Skeletal muscle tissue (tissue), 4 donors: ENCODE measurements around the gene PAM16. TPM values are rescaled to one million over a fixed set of nuclear protein-coding genes. Genes with fewer than 3 reads are reported as not detected.
A peak's percentile ranks its signal among the peaks of the same experiment; 100 is the strongest.

Source experiments
- H3K27ac ChIP-seq: one replicate; pipeline ENCODE4 v1.7.0; 2013; ENCODE audit warnings: mild to moderate bottlenecking, low read depth, low read length, inconsistent platforms
- H3K27me3 ChIP-seq, 3 donors: one replicate each; pipeline ENCODE4 v1.7.0; 2013; ENCODE audit warnings: low read length in 3 of 3; ENCODE audit not compliant: control insufficient read depth in 3 of 3, insufficient read depth in 3 of 3
- H3K36me3 ChIP-seq, 3 donors: one replicate each; pipeline ENCODE4 v1.7.0; 2013; ENCODE audit warnings: low read length in 3 of 3; ENCODE audit not compliant: control insufficient read depth in 3 of 3, insufficient read depth in 3 of 3
- H3K4me1 ChIP-seq, 3 donors: one replicate each; pipeline ENCODE4 v1.7.0; 2013; ENCODE audit warnings: low read length in 3 of 3, mild to moderate bottlenecking in 3 of 3; ENCODE audit not compliant: control insufficient read depth in 3 of 3, insufficient read depth in 3 of 3
- H3K4me3 ChIP-seq, 3 donors: one replicate each; pipeline ENCODE4 v1.7.0; 2013; ENCODE audit warnings: low read length in 3 of 3
- H3K9ac ChIP-seq, 3 donors: one replicate each; pipeline ENCODE4 v1.7.0; 2013; ENCODE audit warnings: low read length in 3 of 3, mild to moderate bottlenecking in 3 of 3, moderate library complexity in 2 of 3, low read depth in 1 of 3
- H3K9me3 ChIP-seq, 3 donors: one replicate each; pipeline ENCODE4 v1.7.0; 2013; ENCODE audit warnings: low read length in 3 of 3; ENCODE audit not compliant: control insufficient read depth in 3 of 3
- total RNA-seq: library from RNA; depleted of rRNA; stranded (reverse); fragments of >200 nt; gene quantifications from one replicate; pipeline ENCODE4 v1.2.3, GENCODE V29; 2014
- donor health status: Osteomylitis.

Gene PAM16
- total RNA-seq, 1 donor from 2014 or later: 32.9 TPM

GRCh38 chr16:4376893-4377572, 25.9 kb upstream of the PAM16 start:
- H3K9ac ChIP-seq: peak overlapping the region in 2 of 3 donors; percentile 20 to 62
- H3K36me3 ChIP-seq: peaks cover 0 to 9% (median 0%) of the 10 kb centered on the region in 3 donors
- peak overlapping the region; percentile 74 for H3K27ac ChIP-seq
- no peak overlapping the region for H3K4me3 ChIP-seq
- no peaks in the 10 kb centered on the region for H3K27me3 ChIP-seq
- no peaks in the 10 kb centered on the region for H3K9me3 ChIP-seq
- H3K4me1 ChIP-seq: peaks cover 51 to 69% (median 63%) of the 10 kb centered on the region in 3 donors

GRCh38 chr16:4376126-4376892, 25.2 kb upstream of the PAM16 start:
- H3K27me3 ChIP-seq: no peaks in the 10 kb centered on the region
- H3K9me3 ChIP-seq: no peaks in the 10 kb centered on the region
- H3K9ac ChIP-seq: peak overlapping the region; percentile 33 to 54 (median 50)
- peaks cover 0 to 6% (median 0%) of the 10 kb centered on the region in 3 donors for H3K36me3 ChIP-seq
- peak overlapping the region in 2 of 3 donors; percentile 43 to 61 for H3K4me3 ChIP-seq
- peak overlapping the region; percentile 74 for H3K27ac ChIP-seq
- H3K4me1 ChIP-seq: peaks cover 44 to 63% (median 57%) of the 10 kb centered on the region in 3 donors

- Histone ChIP-seq H3K27ac (peak overlapping the region; percentile 74), H3K4me1 (peaks cover 40 to 63% (median 57%) of the 10 kb centered on the region in 3 donors), H3K9me3 (no peaks in the 10 kb centered on the region), H3K4me3 (peak overlapping the region in 1 of 3 donors; percentile 22), H3K9ac (peak overlapping the region in 2 of 3 donors; percentile 50 to 54), H3K36me3 (peaks cover 0 to 3% (median 0%) of the 10 kb centered on the region in 3 donors), H3K27me3 (no peaks in the 10 kb centered on the region)
Measured at GRCh38 chr16:4375717-4376116, 24.6 kb upstream of the PAM16 start.

GRCh38 chr16:4373909-4374742, 23.0 kb upstream of the PAM16 start:
- peaks cover 40 to 64% (median 57%) of the 10 kb centered on the region in 3 donors for H3K4me1 ChIP-seq
- H3K36me3 ChIP-seq: no peaks in the 10 kb centered on the region
- peak overlapping the region in 2 of 3 donors; percentile 38 to 74 for H3K9ac ChIP-seq
- peak overlapping the region; percentile 78 for H3K27ac ChIP-seq
- H3K27me3 ChIP-seq: no peaks in the 10 kb centered on the region
- no peaks in the 10 kb centered on the region for H3K9me3 ChIP-seq
- peak overlapping the region; percentile 40 to 60 (median 58) for H3K4me3 ChIP-seq

- Histone ChIP-seq H3K9ac (peak overlapping the region; percentile 38 to 74 (median 43)), H3K27ac (peak overlapping the region; percentile 78), H3K36me3 (no peaks in the 10 kb centered on the region), H3K4me3 (peak overlapping the region; percentile 55 to 63 (median 60)), H3K9me3 (no peaks in the 10 kb centered on the region), H3K4me1 (peaks cover 40 to 65% (median 56%) of the 10 kb centered on the region in 3 donors), H3K27me3 (no peaks in the 10 kb centered on the region)
Measured at GRCh38 chr16:4373356-4373908, 22.3 kb upstream of the PAM16 start.

GRCh38 chr16:4372578-4373355, 21.6 kb upstream of the PAM16 start:
- H3K27me3 ChIP-seq: no peaks in the 10 kb centered on the region
- peak overlapping the region; percentile 78 for H3K27ac ChIP-seq
- H3K9ac ChIP-seq: peak overlapping the region; percentile 39 to 74 (median 54)
- no peaks in the 10 kb centered on the region for H3K9me3 ChIP-seq
- peak overlapping the region; percentile 55 to 68 (median 63) for H3K4me3 ChIP-seq
- H3K36me3 ChIP-seq: no peaks in the 10 kb centered on the region
- peaks cover 35 to 59% (median 49%) of the 10 kb centered on the region in 3 donors for H3K4me1 ChIP-seq

- Histone ChIP-seq H3K27me3 (no peaks in the 10 kb centered on the region), H3K9ac (peak overlapping the region; percentile 39 to 74 (median 54)), H3K4me1 (peaks cover 30 to 54% (median 45%) of the 10 kb centered on the region in 3 donors), H3K36me3 (no peaks in the 10 kb centered on the region), H3K9me3 (no peaks in the 10 kb centered on the region), H3K4me3 (peak overlapping the region; percentile 55 to 68 (median 63)), H3K27ac (peak overlapping the region; percentile 78)
Measured at GRCh38 chr16:4372001-4372577, 21.0 kb upstream of the PAM16 start.

- H3K4me3 ChIP-seq: peak within 1 kb of the TSS; percentile 55 to 68 (median 63)
- no peaks in the 10 kb centered on the region for H3K36me3 ChIP-seq
- H3K9me3 ChIP-seq: no peaks in the 10 kb centered on the region
- H3K27ac ChIP-seq: peak within 1 kb of the TSS; percentile 81
- peak within 1 kb of the TSS; percentile 39 to 74 (median 54) for H3K9ac ChIP-seq
- peaks cover 24 to 48% (median 40%) of the 10 kb centered on the region in 3 donors for H3K4me1 ChIP-seq
- no peaks in the 10 kb centered on the region for H3K27me3 ChIP-seq
Measured at GRCh38 chr16:4371357-4372000, 20.4 kb upstream of the PAM16 start, which contains the start of gene VASN. Gene VASN, plus strand, starts transcription at chr16:4371848. Its CDS starts 9,030 bp downstream, at chr16:4380878.
